Transverse colon (tissue), 4 donors: Measurements from ENCODE around the gene C22orf15. TPM values are rescaled to one million over a fixed set of nuclear protein-coding genes. Genes with fewer than 3 reads are reported as not detected.

Experiments used
- DNase-seq: peaks from one replicate; pipeline ENCODE4 v3.0.0-alpha.2; 2019
- H3K27ac ChIP-seq, 4 donors: fragments of 200-600 bp; sonication (generic); 2 replicates each; pipeline ENCODE4 v1.5.1; 2016 to 2018; ENCODE audit warnings: inconsistent platforms in 4 of 4
- H3K27me3 ChIP-seq: fragments of 200-600 bp; sonication (generic); 2 replicates; pipeline ENCODE4 v1.5.1; 2017; ENCODE audit warnings: inconsistent platforms
- H3K36me3 ChIP-seq, 4 donors: fragments of 200-600 bp; sonication (generic); 2 replicates each; pipeline ENCODE4 v1.5.1; 2017 to 2019; ENCODE audit warnings: inconsistent platforms in 4 of 4
- H3K4me1 ChIP-seq, 4 donors: fragments of 200-600 bp; sonication (generic); 2 replicates each; pipeline ENCODE4 v1.5.1; 2017 to 2020; ENCODE audit warnings: inconsistent platforms in 4 of 4
- H3K4me3 ChIP-seq, 4 donors: fragments of 200-600 bp; sonication (generic); 1 replicate in 1 of 4; 2 replicates in 3 of 4; pipeline versions ENCODE4 v1.5.1 to v1.6.1; 2017 to 2019; ENCODE audit warnings: inconsistent platforms in 4 of 4
- H3K9me3 ChIP-seq, 2 donors: fragments of 200-600 bp; sonication (generic); 2 replicates each; pipeline ENCODE4 v1.5.1; 2017 to 2019; ENCODE audit warnings: inconsistent platforms in 2 of 2
- CTCF ChIP-seq, 5 experiments: fragments of 200-600 bp in 3 of 5; fragments of 450-650 bp in 2 of 5; sonication (generic) in 3 of 5; IDR thresholded peaks; 1 replicate in 2 of 5; 2 replicates in 3 of 5; pipeline ENCODE4 v1.5.1; 2016 to 2017; ENCODE audit warnings: antibody characterized with exemption in 5 of 5, inconsistent platforms in 3 of 5, mild to moderate bottlenecking in 2 of 5, moderate library complexity in 1 of 5
- EP300 ChIP-seq: sonication (generic); formaldehyde crosslinking; IDR thresholded peaks from one replicate; pipeline ENCODE4 v1.6.1; 2017; ENCODE audit warnings: antibody characterized with exemption, low read depth
- POLR2A ChIP-seq: fragments of 450-650 bp; IDR thresholded peaks from one replicate; pipeline ENCODE4 v1.6.1; 2016; ENCODE audit warnings: antibody characterized with exemption, mild to moderate bottlenecking, moderate library complexity
- POLR2AphosphoS5 ChIP-seq, 3 donors: sonication (generic); formaldehyde crosslinking; IDR thresholded peaks; one replicate each; pipeline ENCODE4 v1.6.1; 2016; ENCODE audit warnings: antibody characterized with exemption in 3 of 3
- WGBS, 2 donors: methylation state at CpG; one replicate each; pipeline ENCODE4 v1.1.5; 2018; ENCODE audit warnings: low coverage in 1 of 2; 5-methylcytosine and 5-hydroxymethylcytosine counted together
- in situ Hi-C, 4 donors: fragments of 200-750 bp; cut with MboI; loops; one replicate each; pipeline versions ENCODE4 v1.15.0 to v1.15.1; 2017; ENCODE audit warnings: low sequenced_read_pairs in 3 of 4, low pct_ligation_motif_present in 1 of 4, low pct_unique_long_range_greater_than_20kb in 1 of 4
- intact Hi-C: fragments of 100-400 bp; cut with DNase I; formaldehyde crosslinking; loops from one replicate; pipeline ENCODE4 v1.15.1; 2023; ENCODE audit warnings: low total_unique reads
- total RNA-seq, 4 donors: library from RNA; depleted of rRNA; stranded (reverse); fragments of >200 nt; gene quantifications; one replicate each; pipeline ENCODE4 v1.1.0, GENCODE V29; 2016

C22orf15 gene
- total RNA-seq, 4 donors from 2014 or later, result not detected

- H3K9me3 ChIP-seq, result no peaks in the 10 kb centered on the region
- peaks cover 4 to 37% (median 26%) of the 10 kb centered on the region in 4 donors for H3K4me1 ChIP-seq
- WGBS, 2 donors, result 69 to 83% methylated on average over 1 to 2 of the region's 2 CpGs
- peak overlapping the region in 1 of 4 donors; percentile 21 for H3K27ac ChIP-seq
- no peak for DNase-seq
- TF ChIP-seq CTCF (IDR thresholded peaks at IDR 0.05), result no peak
- TF ChIP-seq EP300, result no peak
- TF ChIP-seq POLR2AphosphoS5 (IDR thresholded peaks at IDR 0.05), result no peak
- TF ChIP-seq POLR2A, result no peak
- no peaks in the 10 kb centered on the region for H3K27me3 ChIP-seq
- in situ Hi-C loops (loop anchor here in 1 of 4 donors (5.0 kb wide), 1 partner anchor 77 kb away; no protein-coding TSS in a partner anchor), intact Hi-C loops (no loop called here)
- no peak overlapping the region for H3K4me3 ChIP-seq
- no peaks in the 10 kb centered on the region for H3K36me3 ChIP-seq
Observed at GRCh38 chr22:23774922-23775436, 12.2 kb downstream of the C22orf15 start.

GRCh38 chr22:23775779-23776375 lies 13.1 kb downstream of the C22orf15 start:
- intact Hi-C loops, result no loop called here
- 77% methylated on average over 3 of the region's 3 CpGs; no CpG with 5 or more reads in 1 of the 2 donors for WGBS, 2 donors

GRCh38 chr22:23777776-23778576 lies 15.2 kb downstream of the C22orf15 start:
- peaks cover 0 to 24% (median 12%) of the 10 kb centered on the region in 4 donors for H3K4me1 ChIP-seq
- peak overlapping the region in 2 of 4 donors; percentile 14 to 30 for H3K27ac ChIP-seq
- no peaks in the 10 kb centered on the region for H3K9me3 ChIP-seq
- no peak overlapping the region for H3K4me3 ChIP-seq
- no peaks in the 10 kb centered on the region for H3K27me3 ChIP-seq
- DNase-seq, result no peak
- in situ Hi-C loops, result no loop called here
- WGBS, 2 donors, result 79% methylated on average over 11 of the region's 11 CpGs; no CpG with 5 or more reads in 1 of the 2 donors
- H3K36me3 ChIP-seq, result no peaks in the 10 kb centered on the region
- TF ChIP-seq EP300 (no peak), CTCF (IDR thresholded peaks at IDR 0.05) (no peak), POLR2A (no peak), POLR2AphosphoS5 (IDR thresholded peaks at IDR 0.05) (no peak)
- intact Hi-C loops, result no loop called here

More at GRCh38 chr22:23775779-23776375, 13.1 kb downstream of the C22orf15 start:
- Histone ChIP-seq H3K9me3 (no peaks in the 10 kb centered on the region), H3K36me3 (no peaks in the 10 kb centered on the region), H3K4me1 (peaks cover 4 to 36% (median 26%) of the 10 kb centered on the region in 4 donors), H3K4me3 (no peak overlapping the region), H3K27me3 (no peaks in the 10 kb centered on the region), H3K27ac (no peak overlapping the region)
- no peak for DNase-seq
- TF ChIP-seq POLR2A (no peak), CTCF (IDR thresholded peaks at IDR 0.05) (no peak), EP300 (no peak), POLR2AphosphoS5 (IDR thresholded peaks at IDR 0.05) (no peak)
- in situ Hi-C loops, result no loop called here

GRCh38 chr22:23778577-23778900 lies 15.7 kb downstream of the C22orf15 start:
- in situ Hi-C loops, result no loop called here
- Histone ChIP-seq H3K27me3 (no peaks in the 10 kb centered on the region), H3K36me3 (no peaks in the 10 kb centered on the region), H3K4me1 (peaks cover 0 to 20% (median 8%) of the 10 kb centered on the region in 4 donors), H3K9me3 (no peaks in the 10 kb centered on the region), H3K4me3 (no peak overlapping the region), H3K27ac (no peak overlapping the region)
- intact Hi-C loops, result no loop called here
- DNase-seq, result no peak
- 81% methylated on average over 3 of the region's 3 CpGs; no CpG with 5 or more reads in 1 of the 2 donors for WGBS, 2 donors
- TF ChIP-seq POLR2A, result no peak
- TF ChIP-seq POLR2AphosphoS5 (IDR thresholded peaks at IDR 0.05), result no peak
- TF ChIP-seq CTCF (IDR thresholded peaks at IDR 0.05), result no peak
- no peak for TF ChIP-seq EP300
